H7 (cell line): ENCODE results near the gene PDE6A. TPM values are rescaled to one million over a fixed set of nuclear protein-coding genes. Genes with fewer than 3 reads are reported as not detected.

Source experiments
- DNase-seq: peaks from one replicate; pipeline ENCODE4 v3.0.0; 2012
- H3K27me3 ChIP-seq: 2 replicates; pipeline ENCODE4 v1.6.0; 2011; ENCODE audit warnings: mild to moderate bottlenecking, low read length; ENCODE audit not compliant: control insufficient read depth, insufficient read depth
- H3K36me3 ChIP-seq: replicated peaks from 2 replicates; pipeline ENCODE4 v1.5.1; 2011; ENCODE audit warnings: low read length; ENCODE audit not compliant: control insufficient read depth, insufficient read depth
- H3K4me3 ChIP-seq: 2 replicates; pipeline ENCODE4 v1.5.1; 2011; ENCODE audit warnings: low read depth, mild to moderate bottlenecking, control low read depth, low read length, moderate library complexity; ENCODE audit not compliant: insufficient read depth
- total RNA-seq: library from RNA; depleted of rRNA; stranded (reverse); fragments of >200 nt; shearing (Covaris generic); gene quantifications from 2 replicates; pipeline ENCODE4 v1.2.3, GENCODE V29; 2014

PDE6A gene
- total RNA-seq, 1 experiment from 2014 or later: not detected

GRCh38 chr5:149924486-149924885, 20.1 kb downstream of the PDE6A start:
- DNase-seq: no peak
- Histone ChIP-seq H3K4me3 (no peak overlapping the region), H3K36me3 (no peaks in the 10 kb centered on the region), H3K27me3 (no peaks in the 10 kb centered on the region)

GRCh38 chr5:149922950-149923349, 21.6 kb downstream of the PDE6A start:
- H3K36me3 ChIP-seq: no peaks in the 10 kb centered on the region
- no peak for DNase-seq

GRCh38 chr5:149921597-149921996, 23.0 kb downstream of the PDE6A start:
- DNase-seq: no peak
- Histone ChIP-seq H3K27me3 (no peaks in the 10 kb centered on the region), H3K36me3 (no peaks in the 10 kb centered on the region), H3K4me3 (no peak overlapping the region)

More at GRCh38 chr5:149922950-149923349, 21.6 kb downstream of the PDE6A start:
- Histone ChIP-seq H3K4me3 (no peak overlapping the region), H3K27me3 (no peaks in the 10 kb centered on the region)

GRCh38 chr5:149917073-149917676, 27.4 kb downstream of the PDE6A start:
- DNase-seq: no peak

GRCh38 chr5:149916334-149917072, 28.1 kb downstream of the PDE6A start:
- Histone ChIP-seq H3K4me3 (no peak overlapping the region), H3K36me3 (no peaks in the 10 kb centered on the region), H3K27me3 (no peaks in the 10 kb centered on the region)
- DNase-seq: no peak

More at GRCh38 chr5:149917073-149917676, 27.4 kb downstream of the PDE6A start:
- Histone ChIP-seq H3K27me3 (no peaks in the 10 kb centered on the region), H3K36me3 (no peaks in the 10 kb centered on the region), H3K4me3 (no peak overlapping the region)

GRCh38 chr5:149915392-149916260, 29.0 kb downstream of the PDE6A start:
- H3K36me3 ChIP-seq: no peaks in the 10 kb centered on the region
- DNase-seq: no peak
- no peak overlapping the region for H3K4me3 ChIP-seq
- H3K27me3 ChIP-seq: no peaks in the 10 kb centered on the region

- Histone ChIP-seq H3K36me3 (no peaks in the 10 kb centered on the region), H3K27me3 (no peaks in the 10 kb centered on the region), H3K4me3 (no peak overlapping the region)
- no peak for DNase-seq
Measured at GRCh38 chr5:149913436-149914419, 30.9 kb downstream of the PDE6A start.

- no peak for DNase-seq
- Histone ChIP-seq H3K4me3 (no peak overlapping the region), H3K27me3 (no peaks in the 10 kb centered on the region), H3K36me3 (no peaks in the 10 kb centered on the region)
Measured at GRCh38 chr5:149912226-149912871, 32.2 kb downstream of the PDE6A start.

- Histone ChIP-seq H3K36me3 (no peaks in the 10 kb centered on the region), H3K27me3 (no peaks in the 10 kb centered on the region), H3K4me3 (no peak overlapping the region)
- no peak for DNase-seq
Measured at GRCh38 chr5:149911031-149911430, 33.6 kb downstream of the PDE6A start.

GRCh38 chr5:149907828-149908227, 36.8 kb downstream of the PDE6A start:
- DNase-seq: no peak
- H3K27me3 ChIP-seq: no peaks in the 10 kb centered on the region
- no peak overlapping the region for H3K4me3 ChIP-seq
- H3K36me3 ChIP-seq: no peaks in the 10 kb centered on the region

- Histone ChIP-seq H3K4me3 (no peak overlapping the region), H3K27me3 (no peaks in the 10 kb centered on the region), H3K36me3 (no peaks in the 10 kb centered on the region)
- DNase-seq: no peak
Measured at GRCh38 chr5:149904977-149905376, 39.6 kb downstream of the PDE6A start.

GRCh38 chr5:149904293-149904886, 40.2 kb downstream of the PDE6A start:
- no peaks in the 10 kb centered on the region for H3K36me3 ChIP-seq
- DNase-seq: no peak
- H3K4me3 ChIP-seq: no peak overlapping the region
- H3K27me3 ChIP-seq: no peaks in the 10 kb centered on the region

GRCh38 chr5:149903404-149903803, 41.2 kb downstream of the PDE6A start:
- Histone ChIP-seq H3K27me3 (no peaks in the 10 kb centered on the region), H3K4me3 (no peak overlapping the region), H3K36me3 (no peaks in the 10 kb centered on the region)
- no peak for DNase-seq
